HG03108 (cell line): ENCODE data around the gene SEMA5A.
A peak's percentile ranks its signal among the peaks of the same experiment; 100 is the strongest.

Source experiments
- ATAC-seq: cut with Tn5 transposase; IDR thresholded peaks from one replicate; pipeline ENCODE4 v1.9.1; 2021; ENCODE audit warnings: moderate library complexity; ENCODE audit not compliant: unreplicated experiment

The SEMA5A gene

GRCh38 chr5:9090381-9091026, 455.4 kb downstream of the SEMA5A start:
- no peak for ATAC-seq

DNA sequence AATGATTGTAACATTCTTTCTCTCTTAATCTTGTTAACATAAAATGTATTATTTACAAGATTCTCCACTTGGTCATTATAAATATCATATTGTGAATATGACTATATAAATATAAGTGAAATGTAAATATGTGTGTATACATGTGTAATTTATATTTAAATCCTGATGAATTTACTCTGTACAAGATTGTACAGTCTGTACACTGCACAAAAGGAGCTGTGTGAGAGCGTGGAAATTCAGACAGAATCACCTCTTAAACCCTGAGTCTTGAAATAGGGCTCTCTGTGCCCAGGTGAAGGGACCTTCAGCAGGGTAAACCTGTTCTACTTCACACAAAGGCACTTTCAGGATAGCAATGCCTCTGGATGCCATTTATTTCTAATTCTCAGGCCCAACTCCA, 456.0 kb downstream of the SEMA5A start:
- no peak for ATAC-seq

- ATAC-seq, result no peak
These were observed 462.9 kb downstream of the SEMA5A start for GRCh38 chr5:9082996-9083395.

GRCh38 chr5:9072701-9073100, 473.2 kb downstream of the SEMA5A start:
- ATAC-seq, result no peak

- no peak for ATAC-seq
These were observed 474.4 kb downstream of the SEMA5A start for GRCh38 chr5:9071524-9071923.

- no peak for ATAC-seq
These were observed 474.8 kb downstream of the SEMA5A start for GRCh38 chr5:9071074-9071473.

GRCh38 chr5:9069650-9070049, 476.2 kb downstream of the SEMA5A start:
- no peak for ATAC-seq

DNA sequence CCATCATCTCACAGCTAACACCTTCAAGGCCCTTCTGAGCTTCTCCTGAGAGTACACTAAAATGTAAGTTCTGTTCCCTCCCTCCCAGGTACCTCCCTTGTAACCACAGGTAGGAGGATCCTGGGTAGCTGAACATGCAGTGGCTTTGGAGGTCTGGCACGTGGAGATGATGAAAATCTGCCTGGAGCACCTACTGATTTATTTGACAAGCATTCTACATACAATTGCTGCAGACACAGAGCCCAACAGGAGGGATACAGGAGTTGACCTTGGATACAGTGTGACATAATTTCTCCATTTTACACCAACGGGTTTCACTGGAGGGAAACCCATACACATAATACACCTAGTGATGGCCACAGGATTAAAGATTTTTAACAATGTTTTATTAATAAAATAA, 478.7 kb downstream of the SEMA5A start:
- ATAC-seq, result no peak

- no peak for ATAC-seq
These were observed 479.5 kb downstream of the SEMA5A start for GRCh38 chr5:9066349-9066748.

DNA sequence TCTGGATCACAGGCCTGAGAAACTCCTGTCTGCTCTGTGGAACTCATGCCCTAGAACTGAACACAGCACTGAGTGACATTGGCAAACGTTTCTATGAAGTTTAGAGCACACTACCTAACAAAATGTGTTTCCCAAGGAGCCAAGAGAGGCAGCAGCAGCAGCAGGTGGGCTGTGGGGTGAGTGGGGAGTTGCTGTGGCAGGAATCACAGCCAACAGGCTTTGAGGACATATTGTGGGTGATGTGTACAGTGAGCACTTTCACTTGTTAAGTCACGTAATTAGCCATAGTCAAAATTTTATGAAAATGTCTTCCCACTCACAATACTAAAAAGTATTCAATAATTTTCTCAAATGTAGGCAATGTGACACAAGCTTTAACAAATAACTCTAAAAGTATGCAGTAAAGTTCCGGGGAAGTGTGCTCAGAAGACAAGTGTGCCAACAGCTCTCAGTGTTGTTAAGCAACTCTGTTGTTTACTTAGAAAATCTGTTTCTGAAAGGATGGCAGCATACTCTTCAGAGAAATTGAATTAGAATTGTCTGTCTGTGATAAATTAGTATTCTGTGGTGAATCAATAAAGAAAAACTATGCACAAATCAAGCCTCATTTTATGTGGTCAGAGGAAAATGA, 482.1 kb downstream of the SEMA5A start:
- no peak for ATAC-seq

DNA sequence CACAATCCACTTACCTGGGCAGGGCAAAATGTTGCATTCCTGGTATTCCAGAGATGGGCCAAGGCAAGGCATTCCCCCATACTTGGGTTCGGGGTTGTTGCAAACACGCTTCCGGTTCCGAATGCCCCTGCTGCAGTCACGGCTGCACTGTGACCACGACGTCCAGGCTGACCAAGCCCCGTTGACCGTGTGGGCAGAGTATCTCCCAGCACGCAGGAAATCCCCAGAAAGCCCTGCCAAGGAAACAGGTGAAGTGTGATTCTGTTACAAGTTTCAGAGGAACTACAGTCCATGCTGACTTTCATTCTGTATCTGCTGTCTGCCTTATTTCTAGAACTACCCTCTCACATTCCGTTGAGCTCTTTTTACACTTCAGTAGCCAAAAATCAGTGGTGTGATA, 483.0 kb downstream of the SEMA5A start:
- ATAC-seq, result peak; percentile 58

DNA sequence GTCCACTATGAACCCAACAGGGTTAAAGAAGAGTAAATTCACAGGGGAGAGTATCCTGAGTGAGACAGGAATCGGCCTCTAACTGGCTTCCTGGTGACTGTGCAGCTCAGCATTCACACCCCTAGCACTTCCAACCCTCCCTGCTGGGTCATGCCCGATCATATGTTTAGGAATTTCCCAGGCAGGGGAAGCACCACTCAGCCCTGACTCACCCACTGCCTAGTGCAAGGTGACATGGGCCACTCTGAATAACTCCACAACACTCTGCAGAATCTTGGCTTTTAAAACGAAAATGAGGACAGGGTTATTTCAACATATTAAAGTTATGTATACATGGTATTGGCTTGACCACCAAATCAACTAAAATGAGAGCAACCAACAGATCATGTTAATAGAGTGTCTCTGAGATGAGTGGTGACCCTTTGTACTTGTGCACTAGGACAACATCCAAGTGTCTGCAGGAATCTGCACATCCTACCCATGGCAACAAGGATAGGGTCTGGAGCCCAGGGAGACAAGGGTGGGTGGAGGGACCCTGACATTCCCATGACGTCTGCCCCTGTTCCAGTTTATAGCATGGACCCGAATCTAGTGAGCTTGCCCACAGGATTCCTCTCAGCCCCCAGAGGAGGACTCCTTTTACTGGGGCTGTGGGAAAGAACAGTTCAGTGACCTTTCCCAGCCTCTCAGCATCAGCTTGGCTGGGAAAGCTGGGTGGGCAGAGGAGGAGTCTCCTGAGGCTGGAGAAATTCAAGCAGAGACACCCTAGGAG, 485.8 kb downstream of the SEMA5A start:
- ATAC-seq, result no peak

- ATAC-seq, result no peak
These were observed 487.2 kb downstream of the SEMA5A start for GRCh38 chr5:9058666-9059065.

- no peak for ATAC-seq
These were observed 487.7 kb downstream of the SEMA5A start for GRCh38 chr5:9058161-9058560.

DNA sequence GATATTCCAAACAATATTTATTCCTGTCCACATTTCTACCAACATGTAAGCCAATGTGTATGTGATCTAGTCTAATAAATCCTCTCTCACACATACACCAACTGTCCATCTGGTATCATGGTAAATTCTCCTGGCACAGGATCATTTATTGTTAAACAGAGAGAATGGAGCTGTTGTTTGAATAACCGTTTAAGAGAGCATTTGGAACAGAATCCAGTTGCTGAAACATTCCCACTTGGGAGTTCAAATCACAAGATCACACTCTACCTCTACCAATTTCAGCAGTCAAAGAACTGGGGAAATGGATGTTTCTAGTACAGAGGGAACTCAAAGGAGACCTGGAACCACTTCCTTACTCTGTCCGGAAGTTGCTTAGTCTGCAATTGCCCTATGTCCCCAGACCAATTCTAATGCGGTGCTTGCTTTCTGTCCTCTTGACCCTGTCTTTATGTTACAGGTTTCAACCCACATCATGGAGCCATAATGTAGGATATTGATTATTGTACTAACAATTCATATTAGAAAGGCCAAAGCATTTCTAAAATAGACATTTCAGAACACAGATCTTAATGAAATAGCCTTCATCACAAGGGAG, 488.4 kb downstream of the SEMA5A start:
- ATAC-seq, result no peak

- ATAC-seq, result no peak
These were observed 489.8 kb downstream of the SEMA5A start for GRCh38 chr5:9056046-9056445.

- no peak for ATAC-seq
These were observed 490.9 kb downstream of the SEMA5A start for GRCh38 chr5:9054821-9055589.

GRCh38 chr5:9054322-9054721, 491.6 kb downstream of the SEMA5A start:
- ATAC-seq, result no peak

GRCh38 chr5:9052421-9052820, 493.5 kb downstream of the SEMA5A start:
- ATAC-seq, result no peak

GRCh38 chr5:9051779-9052178, 494.1 kb downstream of the SEMA5A start:
- no peak for ATAC-seq

DNA sequence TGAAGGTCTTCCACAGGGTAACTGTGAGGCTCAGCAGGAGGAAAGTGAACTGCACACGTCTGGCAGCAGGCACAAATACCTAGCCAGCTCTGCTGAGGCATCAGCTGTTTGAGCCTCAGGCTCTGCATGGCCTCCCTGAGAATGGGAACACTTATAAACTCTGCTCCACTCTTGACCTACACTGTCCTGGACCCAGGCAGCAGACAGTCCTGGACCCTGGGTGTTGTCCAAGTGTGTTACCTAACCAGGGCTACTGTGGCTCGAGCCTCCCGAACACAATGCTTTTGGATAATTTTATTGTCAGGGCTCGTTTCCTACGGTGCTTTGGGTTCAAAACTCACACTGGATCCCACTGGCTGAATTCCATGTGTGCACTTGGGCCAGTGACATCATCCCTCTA, 497.9 kb downstream of the SEMA5A start:
- ATAC-seq, result no peak
